ENCODE measurements around the gene CDH1.

GRCh38 chr16:68800257-68800875 is 63.3 kb downstream of the CDH1 start:
- TF ChIP-seq CTCF (IDR thresholded peaks at IDR 0.05) (peak; percentile 22 to 93 (median 85)), POLR2A (IDR thresholded peaks at IDR 0.05) (no peak)
